ENCODE measurements around the gene SMC3.

DNA sequence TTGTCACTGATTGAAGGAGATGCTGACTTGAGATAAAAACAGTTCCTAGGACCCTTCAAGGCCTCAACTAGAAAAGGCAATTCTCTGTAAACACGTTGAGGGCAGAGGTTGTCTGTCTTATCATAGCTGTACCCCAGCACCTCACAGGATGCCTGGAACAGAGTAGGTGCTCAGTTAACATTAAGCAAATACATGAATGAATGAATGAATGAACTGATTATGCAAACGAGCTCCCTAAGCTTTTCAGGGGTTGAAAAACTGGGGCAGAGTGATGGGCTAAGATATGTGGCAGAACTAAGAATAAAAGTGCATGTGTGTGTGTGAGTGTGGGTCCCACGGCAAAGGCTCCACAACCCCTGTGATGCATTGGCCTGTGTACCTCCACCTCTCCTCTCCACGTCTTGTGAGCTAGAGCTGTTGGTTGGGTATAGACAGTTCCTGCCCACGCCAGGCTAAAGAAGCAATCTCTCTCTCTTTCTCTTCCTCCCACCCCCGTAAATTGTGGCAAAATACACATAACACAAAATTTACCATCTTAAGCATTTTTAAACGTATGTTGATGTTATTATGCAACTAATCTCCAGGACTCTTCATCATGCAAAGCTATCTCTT lies 20.9 kb upstream of the SMC3 start:
- TF ChIP-seq, protein P1, sequence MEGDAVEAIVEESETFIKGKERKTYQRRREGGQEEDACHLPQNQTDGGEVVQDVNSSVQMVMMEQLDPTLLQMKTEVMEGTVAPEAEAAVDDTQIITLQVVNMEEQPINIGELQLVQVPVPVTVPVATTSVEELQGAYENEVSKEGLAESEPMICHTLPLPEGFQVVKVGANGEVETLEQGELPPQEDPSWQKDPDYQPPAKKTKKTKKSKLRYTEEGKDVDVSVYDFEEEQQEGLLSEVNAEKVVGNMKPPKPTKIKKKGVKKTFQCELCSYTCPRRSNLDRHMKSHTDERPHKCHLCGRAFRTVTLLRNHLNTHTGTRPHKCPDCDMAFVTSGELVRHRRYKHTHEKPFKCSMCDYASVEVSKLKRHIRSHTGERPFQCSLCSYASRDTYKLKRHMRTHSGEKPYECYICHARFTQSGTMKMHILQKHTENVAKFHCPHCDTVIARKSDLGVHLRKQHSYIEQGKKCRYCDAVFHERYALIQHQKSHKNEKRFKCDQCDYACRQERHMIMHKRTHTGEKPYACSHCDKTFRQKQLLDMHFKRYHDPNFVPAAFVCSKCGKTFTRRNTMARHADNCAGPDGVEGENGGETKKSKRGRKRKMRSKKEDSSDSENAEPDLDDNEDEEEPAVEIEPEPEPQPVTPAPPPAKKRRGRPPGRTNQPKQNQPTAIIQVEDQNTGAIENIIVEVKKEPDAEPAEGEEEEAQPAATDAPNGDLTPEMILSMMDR (IDR thresholded peaks at IDR 0.05) = no peak
- no peak for TF ChIP-seq EP300 (IDR thresholded peaks at IDR 0.05)
